Measurements from ENCODE around the gene WBP2NL.

WBP2NL gene

GRCh38 chr22:41976961-41977566 is 21.5 kb upstream of the WBP2NL start:
- in situ Hi-C loops (cut with MboI; ENCODE audit: low sequenced_read_pairs), result no loop called here

GRCh38 chr22:41978732-41979131 is 19.9 kb upstream of the WBP2NL start:
- in situ Hi-C loops (cut with MboI; ENCODE audit: low sequenced_read_pairs), result no loop called here

- in situ Hi-C loops (cut with MboI; ENCODE audit: low sequenced_read_pairs), result no loop called here
These were observed 19.0 kb upstream of the WBP2NL start for GRCh38 chr22:41979423-41980250.

GRCh38 chr22:41982865-41983264 is 15.7 kb upstream of the WBP2NL start:
- in situ Hi-C loops (cut with MboI; ENCODE audit: low sequenced_read_pairs), result no loop called here

GRCh38 chr22:41983513-41984405 is 14.8 kb upstream of the WBP2NL start:
- in situ Hi-C loops (cut with MboI; ENCODE audit: low sequenced_read_pairs), result no loop called here

- in situ Hi-C loops (cut with MboI; ENCODE audit: low sequenced_read_pairs), result no loop called here
These were observed 11.3 kb upstream of the WBP2NL start for GRCh38 chr22:41987276-41987675.

- in situ Hi-C loops (cut with MboI; ENCODE audit: low sequenced_read_pairs), result no loop called here
These were observed 9.3 kb upstream of the WBP2NL start for GRCh38 chr22:41989246-41989645.

GRCh38 chr22:41991111-41991510 is 7.5 kb upstream of the WBP2NL start:
- in situ Hi-C loops (cut with MboI; ENCODE audit: low sequenced_read_pairs), result no loop called here

- in situ Hi-C loops (cut with MboI; ENCODE audit: low sequenced_read_pairs), result no loop called here
These were observed 6.1 kb upstream of the WBP2NL start for GRCh38 chr22:41992496-41992895.

- in situ Hi-C loops (cut with MboI; ENCODE audit: low sequenced_read_pairs), result no loop called here
These were observed 3.4 kb upstream of the WBP2NL start for GRCh38 chr22:41995211-41995610.

GRCh38 chr22:41996826-41997225 is 1.8 kb upstream of the WBP2NL start:
- in situ Hi-C loops (cut with MboI; ENCODE audit: low sequenced_read_pairs), result no loop called here

- in situ Hi-C loops (cut with MboI; ENCODE audit: low sequenced_read_pairs), result no loop called here
These were observed 1.9 kb downstream of the WBP2NL start for GRCh38 chr22:42000466-42000865.

GRCh38 chr22:42001121-42001520 is 2.5 kb downstream of the WBP2NL start:
- in situ Hi-C loops (cut with MboI; ENCODE audit: low sequenced_read_pairs), result no loop called here

- in situ Hi-C loops (cut with MboI; ENCODE audit: low sequenced_read_pairs), result no loop called here
These were observed 3.1 kb downstream of the WBP2NL start for GRCh38 chr22:42001706-42002105.

- in situ Hi-C loops (cut with MboI; ENCODE audit: low sequenced_read_pairs), result no loop called here
These were observed 9.3 kb downstream of the WBP2NL start for GRCh38 chr22:42007922-42008321.

- in situ Hi-C loops (cut with MboI; ENCODE audit: low sequenced_read_pairs), result no loop called here
These were observed 12.2 kb downstream of the WBP2NL start for GRCh38 chr22:42010778-42011177.

GRCh38 chr22:42013385-42013784 is 14.8 kb downstream of the WBP2NL start:
- in situ Hi-C loops (cut with MboI; ENCODE audit: low sequenced_read_pairs), result no loop called here

- in situ Hi-C loops (cut with MboI; ENCODE audit: low sequenced_read_pairs), result no loop called here
These were observed 17.5 kb downstream of the WBP2NL start for GRCh38 chr22:42016111-42016510.

- in situ Hi-C loops (cut with MboI; ENCODE audit: low sequenced_read_pairs), result no loop called here
These were observed 19.6 kb downstream of the WBP2NL start for GRCh38 chr22:42018224-42018623.

GRCh38 chr22:42021571-42021970 is 23.0 kb downstream of the WBP2NL start:
- in situ Hi-C loops (cut with MboI; ENCODE audit: low sequenced_read_pairs), result no loop called here

- in situ Hi-C loops (cut with MboI; ENCODE audit: low sequenced_read_pairs), result no loop called here
These were observed 23.7 kb downstream of the WBP2NL start for GRCh38 chr22:42022162-42022847.

All from hTERT RPE-1 (cell line).